Activated naive CD8-positive, alpha-beta T cell (primary cell): ENCODE data around the gene KCNRG.
"Not testable (repeated sequence)": the region's sequence is repeated elsewhere in the genome, so short reads cannot be mapped to it uniquely, and the experiment has no call there.

Experiments
- H3K27ac Mint-ChIP-seq: one replicate; pipeline ENCODE4 v1.8.0; 2021; ENCODE audit warnings: mixed read lengths
- H3K27me3 Mint-ChIP-seq: one replicate; pipeline ENCODE4 v1.8.0; 2021; ENCODE audit warnings: mixed read lengths
- H3K36me3 Mint-ChIP-seq: one replicate; pipeline ENCODE4 v1.8.0; 2021; ENCODE audit warnings: mixed read lengths
- H3K4me1 Mint-ChIP-seq: one replicate; pipeline ENCODE4 v1.8.0; 2021; ENCODE audit warnings: low read depth, mixed read lengths
- H3K4me3 Mint-ChIP-seq: one replicate; pipeline ENCODE4 v1.8.0; 2021; ENCODE audit warnings: mild to moderate bottlenecking, mixed read lengths
- H3K9me3 Mint-ChIP-seq: one replicate; pipeline ENCODE4 v1.8.0; 2021; ENCODE audit warnings: low read depth, mixed read lengths

The KCNRG gene

DNA sequence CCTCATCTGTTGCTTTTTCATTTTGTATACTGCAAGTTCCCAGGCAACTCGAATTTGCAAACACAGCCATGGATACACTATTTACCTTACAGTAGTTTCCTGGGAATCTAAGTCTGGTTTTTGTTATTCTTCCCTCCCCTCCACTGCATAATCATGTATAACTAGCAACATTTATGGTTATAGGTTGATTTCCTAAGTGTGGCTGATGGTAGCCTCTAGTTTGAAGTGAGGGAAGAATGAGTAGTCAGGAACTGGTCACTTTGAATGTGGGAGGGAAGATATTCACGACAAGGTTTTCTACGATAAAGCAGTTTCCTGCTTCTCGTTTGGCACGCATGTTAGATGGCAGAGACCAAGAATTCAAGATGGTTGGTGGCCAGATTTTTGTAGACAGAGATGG lies at the start of gene KCNRG:
Gene KCNRG (plus strand): TSS at position 187 of the 400 bp plus-strand sequence. CDS start 50 bp downstream, at position 237.
- no peaks in the 10 kb centered on the region for H3K27me3 Mint-ChIP-seq
- H3K36me3 Mint-ChIP-seq, result peaks cover 24% of the 10 kb centered on the region
- peaks cover 7% of the 10 kb centered on the region for H3K9me3 Mint-ChIP-seq
- H3K4me1 Mint-ChIP-seq, result peaks cover 31% of the 10 kb centered on the region
- peak within 1 kb of the TSS; percentile 13 for H3K27ac Mint-ChIP-seq
- no peak within 1 kb of the TSS for H3K4me3 Mint-ChIP-seq

GRCh38 chr13:49967456-49967855 lies 47.8 kb upstream of the KCNRG start:
- H3K4me3 Mint-ChIP-seq, result no peak overlapping the region
- peaks cover 18% of the 10 kb centered on the region for H3K36me3 Mint-ChIP-seq
- no peaks in the 10 kb centered on the region for H3K4me1 Mint-ChIP-seq
- H3K27me3 Mint-ChIP-seq, result no peaks in the 10 kb centered on the region
- no peak overlapping the region for H3K27ac Mint-ChIP-seq
- H3K9me3 Mint-ChIP-seq, result peaks cover 19% of the 10 kb centered on the region

DNA sequence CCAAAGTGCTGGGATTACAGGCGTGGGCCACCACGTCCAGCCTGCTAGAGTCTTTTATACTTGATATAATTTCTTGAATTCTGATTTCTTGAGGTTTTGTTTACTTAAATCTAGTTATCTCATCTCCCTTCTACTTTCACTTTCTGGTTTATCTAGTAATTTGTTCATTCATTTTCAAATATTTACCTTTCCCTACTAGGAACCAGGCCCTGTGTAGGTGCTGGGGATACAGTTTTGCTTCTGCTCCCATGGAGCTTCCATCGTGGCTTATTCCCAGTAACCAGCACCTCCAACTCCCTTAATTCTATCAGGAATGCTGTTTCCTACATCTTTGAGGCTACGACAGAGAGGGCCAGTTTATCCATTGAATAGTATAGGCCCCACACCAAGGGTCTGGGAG lies 42.5 kb upstream of the KCNRG start:
- Mint-ChIP-seq H3K27me3 (no peaks in the 10 kb centered on the region), H3K9me3 (no peaks in the 10 kb centered on the region), H3K4me3 (no peak overlapping the region), H3K27ac (no peak overlapping the region), H3K36me3 (peaks cover 3% of the 10 kb centered on the region), H3K4me1 (no peaks in the 10 kb centered on the region)

- Mint-ChIP-seq H3K27ac (no peak overlapping the region), H3K9me3 (no peaks in the 10 kb centered on the region), H3K27me3 (no peaks in the 10 kb centered on the region), H3K36me3 (no peaks in the 10 kb centered on the region), H3K4me1 (no peaks in the 10 kb centered on the region), H3K4me3 (no peak overlapping the region)
Measured at GRCh38 chr13:49975826-49976225, 39.4 kb upstream of the KCNRG start.

GRCh38 chr13:49976314-49977258 lies 38.7 kb upstream of the KCNRG start:
- Mint-ChIP-seq H3K27ac (no peak overlapping the region), H3K4me3 (no peak overlapping the region)

DNA sequence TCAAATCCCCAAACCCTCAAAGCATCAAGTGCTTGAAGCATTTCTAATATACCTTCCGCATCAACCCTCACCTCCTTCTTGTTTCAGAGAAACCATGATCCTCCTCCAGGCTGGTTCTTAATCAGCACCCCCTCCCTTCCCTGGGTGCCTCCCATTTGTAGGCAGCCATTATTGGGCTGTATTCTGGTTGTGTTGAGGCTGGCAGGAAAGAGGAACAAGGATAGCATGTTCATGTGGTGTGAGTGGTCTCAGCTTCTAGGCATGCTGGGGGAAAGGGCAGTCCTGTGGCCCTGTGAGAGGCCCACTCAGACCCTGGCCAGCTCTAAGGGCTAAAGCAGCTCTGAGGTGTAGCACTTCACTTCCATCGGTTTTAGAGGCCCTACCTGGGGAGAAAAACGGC lies 37.3 kb upstream of the KCNRG start:
- Mint-ChIP-seq H3K27ac (no peak overlapping the region), H3K27me3 (no peaks in the 10 kb centered on the region), H3K9me3 (no peaks in the 10 kb centered on the region), H3K36me3 (no peaks in the 10 kb centered on the region), H3K4me3 (no peak overlapping the region), H3K4me1 (no peaks in the 10 kb centered on the region)

More at GRCh38 chr13:49976314-49977258, 38.7 kb upstream of the KCNRG start:
- no peaks in the 10 kb centered on the region for H3K9me3 Mint-ChIP-seq
- H3K4me1 Mint-ChIP-seq, result no peaks in the 10 kb centered on the region
- no peaks in the 10 kb centered on the region for H3K36me3 Mint-ChIP-seq
- H3K27me3 Mint-ChIP-seq, result no peaks in the 10 kb centered on the region

DNA sequence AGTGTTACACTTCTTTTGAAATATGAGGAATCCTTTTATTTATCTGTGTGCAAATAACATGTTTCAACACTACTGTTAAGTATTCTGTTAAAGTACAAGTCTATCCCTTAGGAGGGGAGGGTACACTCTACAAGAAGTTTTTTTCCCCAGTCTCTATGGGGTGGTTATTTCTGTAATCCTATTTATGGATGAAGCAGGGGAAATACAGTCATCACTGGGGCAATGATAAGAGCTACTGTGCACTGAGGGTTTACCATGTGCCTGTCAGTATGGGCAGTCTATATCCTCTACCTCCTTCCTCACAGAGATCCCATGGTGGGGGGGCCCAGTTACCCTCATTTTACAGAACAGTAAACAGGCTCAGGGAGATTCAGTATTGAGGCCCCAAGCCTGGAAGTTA lies 35.0 kb upstream of the KCNRG start:
- H3K4me3 Mint-ChIP-seq, result no peak overlapping the region
- no peaks in the 10 kb centered on the region for H3K4me1 Mint-ChIP-seq
- H3K27ac Mint-ChIP-seq, result no peak overlapping the region
- no peaks in the 10 kb centered on the region for H3K9me3 Mint-ChIP-seq
- no peaks in the 10 kb centered on the region for H3K36me3 Mint-ChIP-seq
- H3K27me3 Mint-ChIP-seq, result no peaks in the 10 kb centered on the region

DNA sequence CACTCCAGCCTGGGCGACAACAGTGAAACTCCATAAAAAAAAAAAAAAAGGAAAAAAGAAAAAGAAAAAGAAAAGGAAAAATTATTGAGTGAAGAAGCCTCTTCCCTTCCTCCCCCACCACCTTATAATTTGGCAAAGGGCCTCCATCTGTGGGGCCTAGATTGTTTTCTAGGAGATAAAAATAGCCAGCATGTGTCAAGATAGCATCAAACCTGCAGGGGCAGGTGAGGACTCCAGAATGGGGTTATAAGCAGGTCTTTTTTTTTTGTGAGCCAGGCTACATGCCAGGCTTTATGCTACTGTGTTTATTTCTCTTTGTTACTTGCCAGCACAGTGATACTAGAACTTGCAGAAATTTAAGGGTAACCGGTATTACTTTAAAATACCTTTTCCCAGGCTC lies 30.1 kb upstream of the KCNRG start:
- Mint-ChIP-seq H3K9me3 (no peaks in the 10 kb centered on the region), H3K27me3 (no peaks in the 10 kb centered on the region), H3K36me3 (no peaks in the 10 kb centered on the region), H3K4me3 (no peak overlapping the region), H3K4me1 (no peaks in the 10 kb centered on the region), H3K27ac (no peak overlapping the region)

DNA sequence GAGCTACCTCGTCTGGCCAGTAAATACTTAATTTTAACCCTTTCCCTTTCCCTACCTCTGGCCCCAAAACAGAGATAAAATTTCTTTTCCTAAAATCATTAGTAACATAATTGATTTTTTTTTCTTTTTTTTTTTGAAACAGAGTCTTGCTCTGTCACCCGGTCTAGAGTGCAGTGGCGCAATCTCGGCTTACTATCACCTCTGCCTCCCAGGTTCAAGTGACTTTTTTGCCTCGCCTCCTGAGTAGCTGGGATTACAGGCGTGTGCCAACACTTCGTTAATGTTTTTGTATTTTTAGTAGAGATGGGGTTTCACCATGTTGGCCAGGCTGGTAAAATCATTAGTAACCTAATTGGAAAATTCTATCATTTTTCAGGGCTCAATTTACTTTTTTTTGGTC lies 28.8 kb upstream of the KCNRG start:
- H3K4me1 Mint-ChIP-seq, result no peaks in the 10 kb centered on the region
- H3K36me3 Mint-ChIP-seq, result no peaks in the 10 kb centered on the region
- H3K9me3 Mint-ChIP-seq, result no peaks in the 10 kb centered on the region
- H3K27ac Mint-ChIP-seq, result no peak overlapping the region
- no peak overlapping the region for H3K4me3 Mint-ChIP-seq
- no peaks in the 10 kb centered on the region for H3K27me3 Mint-ChIP-seq

DNA sequence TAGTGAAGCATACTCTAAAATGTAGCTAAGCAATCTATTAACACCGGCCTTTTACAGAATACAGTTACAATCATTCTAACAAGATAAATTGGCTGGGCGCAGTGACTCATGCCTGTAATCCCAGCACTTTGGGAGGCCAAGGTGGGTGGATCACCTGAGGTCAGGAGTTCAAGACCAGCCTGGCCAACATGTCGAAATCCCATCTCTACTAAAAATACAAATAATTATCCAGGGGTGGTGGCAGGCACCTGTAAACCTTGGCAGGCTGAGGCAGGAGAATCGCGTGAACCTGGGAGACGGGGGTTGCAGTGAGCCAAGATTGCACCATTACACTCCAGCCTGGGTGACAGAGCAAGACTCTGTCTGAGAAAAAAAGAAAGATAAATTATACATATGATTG lies 24.6 kb upstream of the KCNRG start:
- H3K27me3 Mint-ChIP-seq, H3K36me3 Mint-ChIP-seq, H3K4me1 Mint-ChIP-seq, H3K27ac Mint-ChIP-seq, H3K9me3 Mint-ChIP-seq, H3K4me3 Mint-ChIP-seq: not testable (repeated sequence)

DNA sequence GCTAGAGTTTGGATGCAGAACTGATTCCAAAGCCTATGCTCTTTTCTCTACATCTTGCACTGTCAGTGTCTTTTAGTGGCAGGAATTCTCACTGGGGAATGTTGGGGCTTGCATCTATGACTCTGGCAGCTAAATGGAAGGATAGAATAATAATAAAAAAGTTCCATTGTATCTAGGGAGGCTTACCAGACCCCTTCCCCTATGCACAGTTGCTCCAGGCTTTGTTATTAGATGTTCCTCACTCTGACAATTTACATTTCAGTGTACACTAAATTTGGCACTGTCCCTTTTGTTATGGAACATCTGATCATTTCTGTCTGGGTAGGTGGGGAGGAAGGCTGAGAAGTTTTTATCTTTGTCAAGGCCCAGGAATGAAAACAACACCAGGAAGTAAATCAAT lies 22.1 kb upstream of the KCNRG start:
- Mint-ChIP-seq H3K4me3 (no peak overlapping the region), H3K27me3 (no peaks in the 10 kb centered on the region), H3K4me1 (peaks cover 11% of the 10 kb centered on the region), H3K36me3 (peaks cover 2% of the 10 kb centered on the region), H3K27ac (no peak overlapping the region), H3K9me3 (no peaks in the 10 kb centered on the region)

DNA sequence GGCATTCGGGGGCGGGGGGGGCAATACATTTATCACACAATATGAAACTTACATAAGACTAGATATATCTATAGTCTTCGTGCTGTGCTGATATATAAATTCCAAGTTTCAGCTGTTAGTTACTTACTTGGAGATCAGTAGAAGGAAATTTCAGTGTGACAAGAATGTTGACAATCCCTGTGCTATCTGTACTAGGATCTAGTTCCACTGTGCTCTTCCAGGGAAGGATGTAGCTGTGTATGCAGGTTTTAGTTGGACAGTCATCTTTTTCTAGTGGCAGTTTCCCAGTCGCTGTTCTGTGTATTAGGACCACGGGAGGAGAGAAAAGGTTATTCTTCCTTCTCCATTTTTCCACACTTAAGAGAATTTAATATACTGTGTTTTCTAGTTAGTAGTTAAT lies 21.6 kb upstream of the KCNRG start:
- peaks cover 2% of the 10 kb centered on the region for H3K36me3 Mint-ChIP-seq
- no peaks in the 10 kb centered on the region for H3K9me3 Mint-ChIP-seq
- H3K4me3 Mint-ChIP-seq, result no peak overlapping the region
- H3K4me1 Mint-ChIP-seq, result peaks cover 17% of the 10 kb centered on the region
- H3K27ac Mint-ChIP-seq, result no peak overlapping the region
- no peaks in the 10 kb centered on the region for H3K27me3 Mint-ChIP-seq

DNA sequence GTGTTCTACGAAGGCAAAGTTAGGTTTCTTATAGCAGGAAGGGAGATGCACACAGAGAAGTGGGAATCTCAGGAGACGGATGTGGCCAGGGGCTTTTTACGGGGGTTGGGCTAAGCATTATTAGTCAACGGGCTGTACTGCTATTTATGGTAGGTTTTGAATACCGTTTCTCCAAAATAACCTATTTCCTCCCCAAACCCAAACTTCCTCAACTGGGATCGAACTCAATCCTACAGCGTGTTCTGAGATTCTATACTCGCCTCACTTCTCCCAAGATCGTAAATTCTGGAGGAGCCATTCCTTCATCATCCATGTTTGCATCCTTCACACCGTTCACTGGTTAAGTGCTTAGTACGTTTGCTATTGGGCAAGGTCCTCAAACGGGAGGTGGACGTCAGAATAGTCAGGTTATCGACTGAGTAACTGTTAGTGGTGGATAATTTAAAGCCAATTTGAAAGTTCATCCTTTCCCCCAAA lies 19.6 kb upstream of the KCNRG start:
- Mint-ChIP-seq H3K36me3 (peaks cover 4% of the 10 kb centered on the region), H3K9me3 (no peaks in the 10 kb centered on the region), H3K27me3 (no peaks in the 10 kb centered on the region), H3K27ac (peak overlapping the region; percentile 76), H3K4me1 (peaks cover 33% of the 10 kb centered on the region), H3K4me3 (peak overlapping the region; percentile 82)

DNA sequence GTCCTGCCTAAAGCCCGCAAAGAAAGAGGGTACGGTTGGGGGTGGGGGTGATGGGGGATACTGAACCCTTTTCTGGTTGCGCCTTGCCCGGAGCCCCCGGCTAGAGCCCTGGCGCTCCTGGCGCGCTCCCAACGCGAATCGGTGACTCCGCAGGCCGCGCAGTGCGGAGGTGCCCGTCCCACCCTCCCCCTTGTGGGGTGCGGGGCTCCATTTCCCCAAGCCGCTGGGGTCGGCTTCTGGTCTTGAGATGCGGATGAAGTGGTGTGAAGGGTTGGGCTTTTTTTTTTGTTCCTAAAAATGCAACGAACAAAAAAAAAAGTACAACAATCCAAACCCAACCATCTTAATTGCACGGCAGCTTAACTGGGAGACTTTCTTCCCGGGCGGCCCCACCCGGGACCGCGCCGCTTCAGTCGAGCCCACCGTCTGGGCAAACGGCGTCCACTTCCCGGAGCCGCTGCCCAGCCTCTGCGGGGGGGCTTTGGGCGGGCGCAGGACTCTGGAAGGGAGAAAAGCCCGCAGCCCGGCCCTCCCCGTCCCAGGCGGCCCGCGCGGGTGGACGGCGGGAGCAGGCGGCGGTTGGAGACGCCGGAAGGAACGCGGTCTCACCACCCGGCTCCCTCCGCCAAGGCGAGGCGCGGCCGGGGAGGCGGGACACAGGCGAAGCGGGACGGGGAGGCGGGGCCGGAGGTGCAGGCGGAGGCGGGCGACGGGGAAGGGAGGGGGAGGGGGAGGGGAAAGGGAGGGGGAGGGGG lies 18.9 kb upstream of the KCNRG start:
- Mint-ChIP-seq H3K27ac (peak overlapping the region; percentile 76), H3K36me3 (peaks cover 4% of the 10 kb centered on the region), H3K27me3 (no peaks in the 10 kb centered on the region), H3K9me3 (no peaks in the 10 kb centered on the region), H3K4me1 (peaks cover 40% of the 10 kb centered on the region), H3K4me3 (peak overlapping the region; percentile 82)
